OCI-LY7 (cell line): ENCODE data around the gene AUTS2.

Experiments used
- CTCF ChIP-seq: fragments of 200-600 bp; sonication (generic); conservative IDR thresholded peaks from 2 replicates; pipeline ENCODE4 v1.5.1; 2014; ENCODE audit warnings: mild to moderate bottlenecking, antibody characterized with exemption, low read length, moderate library complexity, mixed read lengths
- EZH2phosphoT487 ChIP-seq: fragments of 200-600 bp; sonication (generic); IDR thresholded peaks from 2 replicates; pipeline ENCODE4 v1.6.1; 2018; ENCODE audit warnings: low read depth, borderline replicate concordance, mild to moderate bottlenecking, mixed run types, antibody characterized with exemption, low read length, moderate library complexity, mixed read lengths

- TF ChIP-seq EZH2phosphoT487 (no peak), CTCF (no peak)
Observed at GRCh38 chr7:70523989-70524351, 925.7 kb downstream of the AUTS2 start.
